Activated T-helper 1 cell treated with anti-CD3 and anti-CD28 coated beads, Interleukin-12 subunit alpha, Interleukin-12 subunit beta, Interleukin-2, Interleukin-4 antibody, amounts not matched to agents 30 ng/mL and 10 ng/mL and 1 ng/mL, durations not matched to agents 14 hours and 24 hours and 36 hours (primary cell): ENCODE measurements around the gene EXO1. TPM values are rescaled to one million over a fixed set of nuclear protein-coding genes. Genes with fewer than 3 reads are reported as not detected.

Experiments
- DNase-seq: peaks from one replicate; pipeline ENCODE4 v3.0.0; 2021; ENCODE audit warnings: low spot score
- H3K27ac Mint-ChIP-seq: one replicate; pipeline ENCODE4 v1.8.0; 2021; ENCODE audit warnings: mild to moderate bottlenecking, mixed read lengths
- H3K27me3 Mint-ChIP-seq: one replicate; pipeline ENCODE4 v1.8.0; 2022; ENCODE audit warnings: mild to moderate bottlenecking, moderate library complexity, mixed read lengths; ENCODE audit not compliant: insufficient read depth
- H3K36me3 Mint-ChIP-seq: one replicate; pipeline ENCODE4 v1.8.0; 2021; ENCODE audit warnings: low read depth, mixed read lengths
- H3K4me1 Mint-ChIP-seq: one replicate; pipeline ENCODE4 v1.8.0; 2021; ENCODE audit warnings: low read depth, mixed read lengths
- H3K4me3 Mint-ChIP-seq: one replicate; pipeline ENCODE4 v1.8.0; 2021; ENCODE audit warnings: mild to moderate bottlenecking, moderate library complexity, mixed read lengths
- H3K9me3 Mint-ChIP-seq: one replicate; pipeline ENCODE4 v1.8.0; 2021; ENCODE audit warnings: mixed read lengths
- intact Hi-C: fragments of 100-400 bp; cut with micrococcal nuclease; formaldehyde crosslinking; loops from one replicate; pipeline ENCODE4 v1.15.1; 2024
- total RNA-seq: library from RNA; stranded (reverse); gene quantifications from 2 replicates; pipeline ENCODE4 v1.2.3, GENCODE V29; 2022

EXO1 gene
- total RNA-seq, 1 donor from 2014 or later: 52.2 TPM

DNA sequence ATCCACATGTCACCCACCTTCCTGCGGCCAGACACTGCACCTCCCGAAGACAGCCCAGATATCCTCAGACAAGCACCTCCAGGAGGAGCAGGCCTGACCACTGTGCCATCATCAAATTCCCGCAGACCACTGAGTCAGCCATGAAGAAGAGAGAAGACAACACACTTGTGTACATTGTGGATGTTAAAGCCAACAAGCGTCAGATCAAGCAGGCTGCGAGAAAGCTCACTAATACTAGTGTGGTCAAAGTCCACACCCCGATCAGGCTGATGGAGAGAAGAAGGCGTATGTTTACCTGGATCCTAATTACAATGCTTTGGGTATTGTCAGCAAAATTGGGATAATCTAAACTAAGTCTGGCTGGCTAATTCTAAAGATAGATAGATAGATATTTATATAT lies 68.2 kb downstream of the EXO1 start:
- H3K27ac Mint-ChIP-seq: peak overlapping the region; percentile 8
- intact Hi-C loops: no loop called here
- no peaks in the 10 kb centered on the region for H3K4me1 Mint-ChIP-seq
- no peak overlapping the region for H3K4me3 Mint-ChIP-seq
- no peak for DNase-seq
- no peaks in the 10 kb centered on the region for H3K36me3 Mint-ChIP-seq
- no peaks in the 10 kb centered on the region for H3K9me3 Mint-ChIP-seq
- no peaks in the 10 kb centered on the region for H3K27me3 Mint-ChIP-seq

DNA sequence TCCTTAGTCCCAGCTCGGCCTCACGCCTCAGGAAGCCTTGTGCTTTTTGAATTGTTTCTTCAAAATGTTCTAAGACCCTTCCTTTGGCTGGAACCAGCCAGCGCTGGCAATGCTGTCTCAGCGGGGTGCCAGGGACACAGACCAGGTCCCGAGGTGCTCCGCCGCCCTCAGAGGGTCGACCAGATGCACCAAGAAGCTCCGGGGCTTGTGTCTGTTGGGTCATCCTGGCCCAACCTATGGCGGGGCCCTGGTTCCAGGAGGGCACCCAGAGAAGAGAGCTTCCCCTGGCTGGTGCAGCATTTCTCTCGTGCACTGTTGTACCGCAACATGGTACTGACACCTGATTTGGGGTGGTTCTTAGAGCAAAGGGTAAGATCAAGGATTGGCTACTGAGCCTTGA lies 69.5 kb downstream of the EXO1 start:
- DNase-seq: no peak
- Mint-ChIP-seq H3K27me3 (no peaks in the 10 kb centered on the region), H3K27ac (no peak overlapping the region), H3K4me1 (no peaks in the 10 kb centered on the region), H3K4me3 (no peak overlapping the region), H3K9me3 (no peaks in the 10 kb centered on the region), H3K36me3 (no peaks in the 10 kb centered on the region)
- intact Hi-C loops: no loop called here

DNA sequence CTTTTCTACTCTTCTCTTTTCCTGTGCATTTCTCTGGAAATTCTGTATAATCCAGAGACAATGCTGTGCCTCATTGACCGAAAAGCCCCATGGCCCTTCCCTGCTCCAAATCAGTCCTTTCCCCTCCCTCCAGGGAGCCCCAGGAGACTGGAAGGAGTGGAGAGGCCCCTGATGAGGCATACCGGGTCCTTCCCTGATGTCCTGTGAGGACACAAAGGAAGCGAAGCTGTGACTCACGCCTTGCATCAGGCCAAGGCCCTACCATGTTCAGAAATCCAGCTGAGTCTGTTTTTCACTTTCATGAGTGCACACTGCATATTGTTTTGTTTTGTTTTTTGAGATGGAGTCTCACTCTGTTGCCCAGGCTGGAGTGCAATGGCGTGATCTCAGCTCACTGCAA lies 70.9 kb downstream of the EXO1 start:
- Mint-ChIP-seq H3K4me1 (no peaks in the 10 kb centered on the region), H3K27me3 (peaks cover 4% of the 10 kb centered on the region), H3K27ac (no peak overlapping the region), H3K4me3 (no peak overlapping the region), H3K9me3 (no peaks in the 10 kb centered on the region), H3K36me3 (no peaks in the 10 kb centered on the region)
- DNase-seq: no peak
- intact Hi-C loops: no loop called here

DNA sequence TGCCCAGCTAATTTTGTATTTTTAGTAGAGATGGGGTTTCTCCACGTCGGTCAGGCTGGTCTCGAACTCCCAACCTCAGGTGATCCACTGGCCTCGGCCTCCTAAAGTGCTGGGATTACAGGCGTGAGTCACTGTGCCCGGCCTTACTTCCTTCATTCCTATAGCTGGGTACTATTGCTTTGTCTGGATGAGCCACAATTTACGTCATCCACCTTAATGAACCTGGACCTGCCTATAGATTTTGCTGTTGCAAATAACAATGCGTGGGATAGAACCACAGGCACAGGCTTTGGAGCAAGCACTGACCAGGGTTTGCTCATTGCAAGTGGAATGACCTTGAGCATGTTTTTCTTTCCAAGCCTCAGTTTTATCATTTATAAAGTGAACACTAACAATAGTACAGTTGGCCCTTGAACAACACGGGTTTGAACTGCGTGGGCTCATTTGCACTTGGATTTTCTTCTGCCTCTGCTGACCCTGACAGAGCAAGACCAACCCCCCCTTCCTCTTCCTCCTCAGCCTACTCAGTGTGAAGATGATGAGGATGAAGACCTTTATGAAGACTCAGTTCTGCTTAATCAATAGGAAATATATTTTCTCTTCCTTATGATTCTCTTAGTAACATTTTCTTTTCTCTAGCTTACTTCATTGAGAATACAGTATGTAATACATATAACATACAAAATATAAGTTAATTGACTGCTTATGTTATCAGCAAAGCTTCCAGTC lies 76.2 kb downstream of the EXO1 start:
- H3K27me3 Mint-ChIP-seq: peaks cover 4% of the 10 kb centered on the region

DNA sequence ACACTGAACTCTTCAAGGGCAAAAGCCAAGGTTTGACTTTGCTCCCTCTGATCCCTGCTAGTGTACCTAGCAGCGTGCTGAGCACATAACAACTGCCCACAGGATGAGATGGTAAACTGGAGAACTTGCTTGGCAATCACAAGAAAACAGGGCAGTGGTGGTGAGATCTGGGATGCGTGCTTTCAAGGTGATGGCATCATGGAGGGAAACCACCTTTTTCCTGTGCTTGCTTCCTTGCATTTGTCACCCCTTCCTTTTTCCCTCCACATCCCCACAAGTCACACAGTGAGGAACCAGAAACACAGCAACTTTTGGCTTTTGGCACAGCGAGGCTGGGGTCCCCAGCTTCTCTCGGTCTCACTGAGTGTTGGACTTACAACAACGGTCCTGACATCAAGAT lies 78.1 kb downstream of the EXO1 start:
- no peak for DNase-seq
- H3K4me1 Mint-ChIP-seq: no peaks in the 10 kb centered on the region
- peaks cover 4% of the 10 kb centered on the region for H3K27me3 Mint-ChIP-seq
- H3K4me3 Mint-ChIP-seq: no peak overlapping the region
- no peaks in the 10 kb centered on the region for H3K36me3 Mint-ChIP-seq
- no peak overlapping the region for H3K27ac Mint-ChIP-seq
- H3K9me3 Mint-ChIP-seq: no peaks in the 10 kb centered on the region
- intact Hi-C loops: no loop called here

More for the DNA sequence above, 76.2 kb downstream of the EXO1 start:
- Mint-ChIP-seq H3K27ac (no peak overlapping the region), H3K4me3 (no peak overlapping the region), H3K4me1 (no peaks in the 10 kb centered on the region), H3K36me3 (no peaks in the 10 kb centered on the region), H3K9me3 (no peaks in the 10 kb centered on the region)
- no peak for DNase-seq
- intact Hi-C loops: no loop called here

DNA sequence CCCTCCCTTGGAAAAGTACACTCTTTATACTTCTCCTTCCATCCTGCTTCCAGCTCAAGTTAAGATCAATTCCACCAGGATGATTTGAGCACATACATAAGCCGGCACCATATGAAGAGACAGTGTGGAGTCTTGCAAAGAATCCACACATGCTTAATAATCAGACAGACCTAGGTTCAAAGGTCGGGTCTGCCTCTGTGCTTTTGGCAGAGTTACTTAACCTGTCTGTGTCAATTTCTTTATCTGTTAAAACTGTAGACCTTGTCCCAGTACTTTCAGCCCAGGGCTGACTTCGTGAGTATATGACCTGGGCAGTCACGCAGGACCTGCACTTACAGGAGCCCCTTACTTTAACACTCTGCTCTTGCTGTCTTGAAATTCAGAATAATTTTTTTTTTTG lies 79.3 kb downstream of the EXO1 start:
- Mint-ChIP-seq H3K4me3 (no peak overlapping the region), H3K27ac (no peak overlapping the region), H3K4me1 (no peaks in the 10 kb centered on the region), H3K9me3 (no peaks in the 10 kb centered on the region), H3K27me3 (peaks cover 4% of the 10 kb centered on the region), H3K36me3 (no peaks in the 10 kb centered on the region)
- no peak for DNase-seq
- intact Hi-C loops: no loop called here

DNA sequence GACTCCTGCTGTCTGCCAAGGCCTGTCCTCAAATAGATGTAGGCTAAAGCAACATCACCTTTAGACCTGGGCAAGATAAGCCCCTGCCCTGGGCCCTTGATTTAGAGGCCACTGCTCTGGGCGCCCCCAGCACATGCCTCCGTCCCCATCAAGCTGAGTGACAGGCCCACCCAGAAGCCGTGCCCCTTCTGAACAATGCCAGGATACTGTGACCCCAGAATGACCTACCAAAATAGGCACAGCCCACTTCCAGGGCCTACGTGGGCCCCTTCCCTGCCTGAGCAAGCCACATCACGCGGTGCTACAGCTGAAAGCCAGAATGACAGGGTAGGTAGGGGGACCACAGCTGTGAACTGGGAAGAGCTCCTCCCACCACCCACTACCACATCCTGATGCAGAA lies 84.8 kb downstream of the EXO1 start:
- intact Hi-C loops: no loop called here
- no peaks in the 10 kb centered on the region for H3K36me3 Mint-ChIP-seq
- H3K27me3 Mint-ChIP-seq: no peaks in the 10 kb centered on the region
- H3K27ac Mint-ChIP-seq: no peak overlapping the region
- no peaks in the 10 kb centered on the region for H3K9me3 Mint-ChIP-seq
- DNase-seq: no peak
- H3K4me3 Mint-ChIP-seq: no peak overlapping the region
- H3K4me1 Mint-ChIP-seq: no peaks in the 10 kb centered on the region

DNA sequence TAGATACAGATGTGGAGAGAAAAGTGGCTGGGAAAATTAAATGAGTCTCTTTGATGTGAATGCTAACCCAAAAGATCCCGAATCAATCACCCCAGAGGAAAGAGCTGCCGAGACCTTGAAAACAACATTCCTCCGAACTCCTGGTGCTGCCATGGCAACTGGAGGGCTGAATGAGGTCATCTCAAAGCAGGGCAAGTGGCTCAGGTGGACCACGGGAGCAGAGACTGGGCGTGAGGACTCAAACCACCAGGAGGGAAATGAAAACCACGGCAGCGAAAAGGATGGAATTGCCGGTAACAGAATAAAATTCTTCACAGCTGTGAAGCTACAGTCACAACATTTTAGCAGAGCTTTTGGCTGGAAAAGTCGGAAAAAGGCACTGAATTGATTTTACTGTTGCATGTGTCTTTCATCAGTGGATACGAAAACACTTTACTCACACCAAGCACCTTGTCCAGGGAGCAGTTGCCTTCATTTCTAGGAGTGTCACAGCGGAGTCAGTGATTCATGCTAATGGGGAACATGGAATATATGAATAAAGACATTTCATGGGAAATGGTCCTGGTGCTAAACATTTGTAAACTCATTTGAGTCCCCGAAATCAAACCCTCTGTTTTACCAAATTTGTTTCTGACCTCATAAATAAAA lies 86.3 kb downstream of the EXO1 start:
- Mint-ChIP-seq H3K27ac (no peak overlapping the region), H3K27me3 (peaks cover 2% of the 10 kb centered on the region), H3K4me3 (no peak overlapping the region), H3K9me3 (no peaks in the 10 kb centered on the region), H3K4me1 (no peaks in the 10 kb centered on the region), H3K36me3 (no peaks in the 10 kb centered on the region)
- intact Hi-C loops: no loop called here
- DNase-seq: no peak

DNA sequence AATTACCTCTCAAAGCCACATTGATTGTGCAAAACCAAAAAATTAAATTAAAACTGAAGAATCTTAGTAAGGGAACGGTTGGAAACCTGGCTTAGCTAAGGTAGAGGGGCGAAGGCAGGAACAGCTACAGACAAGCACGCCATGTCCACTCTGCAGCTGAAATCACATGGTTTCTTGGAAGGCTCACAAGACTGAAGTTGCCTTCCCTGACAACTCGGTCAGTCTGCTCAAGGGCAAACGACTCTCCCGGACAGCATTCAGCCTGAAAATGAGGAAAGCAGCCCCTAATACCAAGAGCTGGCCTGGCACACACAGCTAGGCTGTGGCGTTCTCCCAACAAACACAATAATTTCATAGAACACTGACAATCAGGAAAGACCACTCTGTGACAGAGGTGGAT lies 86.9 kb downstream of the EXO1 start:
- Mint-ChIP-seq H3K27me3 (peaks cover 2% of the 10 kb centered on the region), H3K27ac (no peak overlapping the region), H3K4me3 (no peak overlapping the region), H3K4me1 (no peaks in the 10 kb centered on the region), H3K36me3 (no peaks in the 10 kb centered on the region), H3K9me3 (no peaks in the 10 kb centered on the region)
- no peak for DNase-seq
- intact Hi-C loops: no loop called here

Other genes starting within 250 kb of the EXO1 start
- 17.8 and 20.8 TPM in 2 replicates for gene CHML, start 207.8 kb upstream of the EXO1 start, total RNA-seq
- gene OPN3, start 207.8 kb upstream of the EXO1 start, total RNA-seq: 9.5 and 11.1 TPM in 2 replicates
- not detected in 2 replicates for gene WDR64, start 195.9 kb upstream of the EXO1 start, total RNA-seq
- not detected in 2 replicates for gene BECN2, start 109.6 kb downstream of the EXO1 start, total RNA-seq
- not detected in 2 replicates for gene MAP1LC3C, start 150.9 kb downstream of the EXO1 start, total RNA-seq